Bronchial epithelial cell (primary cell): Measurements from ENCODE around the gene B3GALT4. TPM values are rescaled to one million over a fixed set of nuclear protein-coding genes. Genes with fewer than 3 reads are reported as not detected.

ENCODE experiments used
- DNase-seq: peaks from one replicate; pipeline ENCODE4 v3.0.0-alpha.2; 2010; ENCODE audit warnings: low read depth
- FAIRE-seq: peaks from 2 replicates; lab custom pipeline; 2011; peaks lifted over from hg19 to GRCh38; lab: Jason Lieb, UNC
- H3K27me3 ChIP-seq: 2 replicates; pipeline ENCODE4 v1.5.1; 2011; ENCODE audit warnings: low read length; ENCODE audit not compliant: control insufficient read depth, insufficient read depth
- H3K36me3 ChIP-seq: 2 replicates; pipeline ENCODE4 v1.5.1; 2011; ENCODE audit warnings: low read length; ENCODE audit not compliant: control insufficient read depth, insufficient read depth
- H3K4me3 ChIP-seq: 2 replicates; pipeline ENCODE4 v1.5.1; 2011; ENCODE audit warnings: mild to moderate bottlenecking, low read depth, low read length, control low read depth
- total RNA-seq: library from RNA; depleted of rRNA; stranded (reverse); fragments of >200 nt; gene quantifications from 2 replicates; pipeline ENCODE4 v1.2.1, GENCODE V29; 2014
- TF ChIP-seq, protein P1 (sequence below): IDR thresholded peaks from 2 replicates; pipeline ENCODE4 v1.5.1; 2011; ENCODE audit warnings: mild to moderate bottlenecking, moderate library complexity, low read length, control low read depth, inconsistent platforms; ENCODE audit not compliant: insufficient read depth, severe bottlenecking

The B3GALT4 gene
- total RNA-seq, 1 donor from 2014 or later, result 3.9 TPM

DNA sequence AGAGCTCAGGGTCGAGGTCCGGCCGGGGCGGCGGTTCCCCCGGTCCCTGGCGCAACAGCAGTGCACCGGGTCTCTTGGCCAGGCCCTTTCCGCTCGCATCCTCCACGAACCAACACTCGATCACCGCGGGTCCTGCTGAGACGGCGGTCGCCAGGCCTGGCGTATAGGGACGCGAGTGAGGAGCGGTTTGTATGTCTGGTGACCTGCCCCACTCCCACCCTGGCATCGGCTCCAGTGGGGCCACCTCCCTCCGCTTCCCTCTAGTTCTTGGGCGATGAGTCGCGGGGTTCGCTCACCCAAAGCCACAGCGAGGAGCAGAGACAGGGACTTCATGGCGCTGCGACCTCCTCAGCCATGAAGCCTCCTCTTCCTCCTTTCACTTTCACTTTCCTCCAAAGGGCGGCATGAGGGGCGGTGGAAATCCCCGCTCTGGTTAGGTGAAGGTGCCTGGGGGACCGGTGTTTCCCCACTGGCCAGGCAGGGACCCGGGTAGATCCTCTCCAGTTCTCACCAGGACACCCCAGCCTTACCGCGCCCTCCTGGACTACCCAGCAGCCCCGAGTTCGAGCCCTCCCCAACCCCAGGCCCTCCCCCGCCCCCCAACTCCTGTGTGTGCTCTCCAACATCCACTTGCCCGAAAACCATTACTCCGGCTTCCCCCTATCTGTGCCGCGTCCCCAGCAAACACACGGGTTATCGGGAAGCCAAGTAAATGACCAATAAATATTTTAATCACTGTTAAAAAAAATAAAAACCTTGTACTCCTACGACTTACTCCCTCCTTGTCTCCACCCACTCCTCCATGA lies 37.0 kb downstream of the B3GALT4 start, which contains the start of gene TAPBP:
Gene TAPBP (minus strand): TSS at position 370 of the 806 bp plus-strand sequence. CDS start 37 bp downstream, at position 333.
- Histone ChIP-seq H3K36me3 (peaks cover 8% of the 10 kb centered on the region), H3K27me3 (no peaks in the 10 kb centered on the region), H3K4me3 (peak within 1 kb of the TSS; percentile 93)
- FAIRE-seq, result no peak
- DNase-seq, result peak; percentile 61
- TF ChIP-seq, protein P1, sequence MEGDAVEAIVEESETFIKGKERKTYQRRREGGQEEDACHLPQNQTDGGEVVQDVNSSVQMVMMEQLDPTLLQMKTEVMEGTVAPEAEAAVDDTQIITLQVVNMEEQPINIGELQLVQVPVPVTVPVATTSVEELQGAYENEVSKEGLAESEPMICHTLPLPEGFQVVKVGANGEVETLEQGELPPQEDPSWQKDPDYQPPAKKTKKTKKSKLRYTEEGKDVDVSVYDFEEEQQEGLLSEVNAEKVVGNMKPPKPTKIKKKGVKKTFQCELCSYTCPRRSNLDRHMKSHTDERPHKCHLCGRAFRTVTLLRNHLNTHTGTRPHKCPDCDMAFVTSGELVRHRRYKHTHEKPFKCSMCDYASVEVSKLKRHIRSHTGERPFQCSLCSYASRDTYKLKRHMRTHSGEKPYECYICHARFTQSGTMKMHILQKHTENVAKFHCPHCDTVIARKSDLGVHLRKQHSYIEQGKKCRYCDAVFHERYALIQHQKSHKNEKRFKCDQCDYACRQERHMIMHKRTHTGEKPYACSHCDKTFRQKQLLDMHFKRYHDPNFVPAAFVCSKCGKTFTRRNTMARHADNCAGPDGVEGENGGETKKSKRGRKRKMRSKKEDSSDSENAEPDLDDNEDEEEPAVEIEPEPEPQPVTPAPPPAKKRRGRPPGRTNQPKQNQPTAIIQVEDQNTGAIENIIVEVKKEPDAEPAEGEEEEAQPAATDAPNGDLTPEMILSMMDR, result no peak

- TF ChIP-seq, protein P1, result no peak
- FAIRE-seq (no peak), DNase-seq (peak; percentile 87)
- H3K36me3 ChIP-seq, result peaks cover 14% of the 10 kb centered on the region
- peak overlapping the region; percentile 93 for H3K4me3 ChIP-seq
- no peaks in the 10 kb centered on the region for H3K27me3 ChIP-seq
These were observed 37.6 kb downstream of the B3GALT4 start for GRCh38 chr6:33314515-33314942.

- TF ChIP-seq, protein P1, result no peak
- Histone ChIP-seq H3K36me3 (peaks cover 19% of the 10 kb centered on the region), H3K27me3 (no peaks in the 10 kb centered on the region), H3K4me3 (peak overlapping the region; percentile 93)
- FAIRE-seq, result no peak
- peak; percentile 52 for DNase-seq
These were observed 38.2 kb downstream of the B3GALT4 start for GRCh38 chr6:33314943-33315792.

DNA sequence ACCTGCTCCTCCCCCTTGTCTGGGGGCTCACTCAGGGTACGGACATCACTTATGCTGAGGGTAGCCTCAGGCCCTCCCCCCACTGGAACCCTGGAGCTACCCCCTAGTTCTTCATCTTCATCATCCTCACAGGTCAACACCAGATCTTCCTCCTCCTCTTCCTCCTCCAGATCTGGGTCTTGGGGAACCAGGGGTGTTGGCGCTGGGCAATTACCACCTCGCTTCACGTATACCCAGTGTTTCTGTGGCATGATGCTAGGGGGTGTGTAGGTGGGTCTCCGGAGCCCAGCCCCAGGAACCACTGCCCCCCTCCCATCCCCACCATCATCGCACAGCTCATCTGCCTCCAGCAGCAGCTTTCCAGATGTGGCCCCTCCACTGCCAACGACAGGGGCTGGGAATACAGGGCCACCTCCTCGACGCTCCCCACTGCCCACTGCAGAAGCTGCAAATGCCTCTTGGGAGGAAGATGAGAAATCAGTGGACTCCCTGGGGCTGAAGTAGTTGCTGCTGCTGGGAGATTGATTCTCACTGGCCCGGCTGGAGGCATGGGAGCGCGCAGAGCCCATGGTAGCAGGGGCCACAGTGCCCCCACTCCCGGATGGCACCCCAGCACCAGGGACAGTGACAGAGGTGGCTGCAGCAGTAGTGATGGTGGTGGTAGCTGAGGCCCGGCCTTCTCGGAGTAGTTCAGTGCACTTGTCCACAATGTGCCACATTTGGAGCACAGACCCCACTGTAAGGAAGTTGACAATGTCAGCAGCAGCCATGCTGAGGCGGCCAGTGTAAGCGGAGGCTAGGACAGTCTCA lies 39.1 kb downstream of the B3GALT4 start:
- H3K4me3 ChIP-seq, result no peak overlapping the region
- no peak for DNase-seq
- no peak for FAIRE-seq
- peaks cover 24% of the 10 kb centered on the region for H3K36me3 ChIP-seq
- no peaks in the 10 kb centered on the region for H3K27me3 ChIP-seq
- TF ChIP-seq, protein P1, result no peak
